Endothelial cell of hepatic sinusoid (primary cell): ENCODE data around the gene SLC5A6.

Experiments
- in situ Hi-C: cut with HindIII; loops from 2 replicates; pipeline ENCODE4 v1.10.0; 2017; ENCODE audit warnings: low sequenced_read_pairs

SLC5A6 gene

DNA sequence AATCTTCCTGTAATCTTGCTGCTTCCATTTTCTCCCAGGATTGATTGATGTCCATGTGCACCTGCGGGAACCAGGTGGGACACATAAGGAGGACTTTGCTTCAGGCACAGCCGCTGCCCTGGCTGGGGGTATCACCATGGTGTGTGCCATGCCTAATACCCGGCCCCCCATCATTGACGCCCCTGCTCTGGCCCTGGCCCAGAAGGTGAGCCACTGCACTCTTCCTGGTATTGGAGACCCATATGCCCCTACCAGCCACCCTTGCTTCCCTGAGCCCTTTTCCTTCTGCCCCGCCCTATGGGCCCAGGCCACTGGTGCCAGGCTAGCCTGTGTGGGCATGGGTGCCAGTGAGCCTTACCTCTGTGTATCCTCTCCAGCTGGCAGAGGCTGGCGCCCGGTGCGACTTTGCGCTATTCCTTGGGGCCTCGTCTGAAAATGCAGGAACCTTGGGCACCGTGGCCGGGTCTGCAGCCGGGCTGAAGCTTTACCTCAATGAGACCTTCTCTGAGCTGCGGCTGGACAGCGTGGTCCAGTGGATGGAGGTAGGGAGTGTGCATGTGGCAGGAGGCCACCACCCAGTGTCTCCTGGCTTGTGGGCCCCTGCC, 25.4 kb upstream of the SLC5A6 start:
- in situ Hi-C loops, result no loop called here

DNA sequence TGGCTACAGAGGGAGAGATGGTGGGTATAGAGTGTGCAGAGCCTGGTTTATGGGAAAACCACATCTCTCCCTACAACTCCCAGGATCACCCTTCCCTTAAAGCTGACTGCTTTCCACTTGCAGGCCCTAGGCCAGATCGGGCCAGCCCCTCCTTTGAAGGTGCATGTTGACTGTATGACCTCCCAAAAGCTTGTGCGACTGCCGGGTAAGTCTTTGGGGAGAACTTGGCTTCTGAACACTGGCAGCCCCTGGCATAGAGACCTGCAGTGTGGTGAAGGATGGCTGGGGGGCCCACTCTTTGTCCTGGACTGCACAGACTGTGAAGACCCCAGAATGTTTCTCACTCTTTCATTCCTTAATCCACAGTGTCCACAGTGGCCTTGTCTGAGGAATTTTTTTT, 24.6 kb upstream of the SLC5A6 start:
- in situ Hi-C loops, result no loop called here

DNA sequence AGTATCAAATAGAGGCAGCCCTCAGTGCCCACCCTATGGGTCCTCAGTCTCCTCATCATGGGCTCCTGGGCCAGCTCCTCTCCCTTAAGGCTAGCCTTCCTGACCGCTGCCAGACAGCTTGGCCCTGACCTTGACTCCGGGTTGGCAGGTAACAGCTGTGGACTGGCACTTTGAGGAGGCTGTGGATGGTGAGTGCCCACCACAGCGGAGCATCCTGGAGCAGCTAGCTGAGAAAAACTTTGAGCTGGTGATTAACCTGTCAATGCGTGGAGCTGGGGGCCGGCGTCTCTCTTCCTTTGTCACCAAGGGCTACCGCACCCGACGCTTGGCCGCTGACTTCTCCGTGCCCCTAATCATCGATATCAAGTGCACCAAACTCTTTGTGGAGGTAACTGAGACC, 24.1 kb upstream of the SLC5A6 start:
- in situ Hi-C loops, result no loop called here

DNA sequence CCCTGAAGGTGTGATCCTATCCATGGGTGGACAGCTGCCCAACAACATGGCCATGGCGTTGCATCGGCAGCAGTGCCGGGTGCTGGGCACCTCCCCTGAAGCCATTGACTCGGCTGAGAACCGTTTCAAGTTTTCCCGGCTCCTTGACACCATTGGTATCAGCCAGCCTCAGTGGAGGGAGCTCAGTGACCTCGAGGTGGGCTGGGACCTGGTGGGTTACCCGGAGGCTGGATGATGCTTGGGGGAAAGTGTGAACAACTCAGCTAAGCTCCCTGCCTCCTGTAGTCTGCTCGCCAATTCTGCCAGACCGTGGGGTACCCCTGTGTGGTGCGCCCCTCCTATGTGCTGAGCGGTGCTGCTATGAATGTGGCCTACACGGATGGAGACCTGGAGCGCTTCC, 21.3 kb upstream of the SLC5A6 start:
- in situ Hi-C loops, result no loop called here

DNA sequence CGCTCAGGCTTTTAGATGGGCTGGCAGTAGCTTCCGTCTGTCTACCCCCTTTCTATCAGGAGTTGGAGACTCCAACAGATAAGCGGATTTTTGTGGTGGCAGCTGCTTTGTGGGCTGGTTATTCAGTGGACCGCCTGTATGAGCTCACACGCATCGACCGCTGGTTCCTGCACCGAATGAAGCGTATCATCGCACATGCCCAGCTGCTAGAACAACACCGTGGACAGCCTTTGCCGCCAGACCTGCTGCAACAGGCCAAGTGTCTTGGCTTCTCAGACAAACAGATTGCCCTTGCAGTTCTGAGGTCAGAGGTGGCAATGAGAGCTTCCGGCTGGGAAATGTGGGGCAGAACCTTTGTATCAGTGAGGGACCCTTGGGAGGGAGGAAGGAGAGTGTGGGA, 19.9 kb upstream of the SLC5A6 start:
- in situ Hi-C loops, result no loop called here

DNA sequence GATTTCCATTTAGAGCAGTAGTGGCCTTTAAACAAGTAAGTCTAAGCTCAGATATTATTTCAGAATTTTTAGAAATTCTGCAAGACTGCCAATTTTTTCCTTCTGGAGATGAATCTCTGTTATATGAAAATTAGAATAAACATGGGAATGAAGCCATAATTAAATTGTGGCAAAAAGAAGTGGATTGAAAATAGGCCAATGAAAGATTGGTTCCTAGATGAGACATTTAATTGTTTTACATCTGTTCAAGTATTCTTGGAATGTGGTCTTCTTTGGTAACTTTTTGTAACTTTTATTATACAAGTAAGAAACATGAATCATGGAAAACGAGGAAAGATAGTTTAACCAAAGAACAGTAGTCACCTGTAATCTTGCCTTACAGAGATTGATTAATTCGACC, 15.4 kb upstream of the SLC5A6 start:
- in situ Hi-C loops, result no loop called here

DNA sequence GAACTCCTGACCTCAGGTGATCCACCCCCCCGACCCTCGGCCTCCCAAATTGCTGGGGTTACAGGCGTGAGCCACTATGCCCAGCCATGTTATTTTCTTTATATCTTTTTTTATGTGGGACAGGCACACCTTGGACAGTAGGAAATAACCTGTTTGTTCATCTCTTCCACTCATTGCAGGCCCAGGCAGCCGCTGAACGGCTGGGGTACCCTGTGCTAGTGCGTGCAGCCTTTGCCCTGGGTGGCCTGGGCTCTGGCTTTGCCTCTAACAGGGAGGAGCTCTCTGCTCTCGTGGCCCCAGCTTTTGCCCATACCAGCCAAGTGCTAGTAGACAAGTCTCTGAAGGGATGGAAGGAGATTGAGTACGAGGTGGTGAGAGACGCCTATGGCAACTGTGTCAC, 13.5 kb upstream of the SLC5A6 start:
- in situ Hi-C loops, result no loop called here

DNA sequence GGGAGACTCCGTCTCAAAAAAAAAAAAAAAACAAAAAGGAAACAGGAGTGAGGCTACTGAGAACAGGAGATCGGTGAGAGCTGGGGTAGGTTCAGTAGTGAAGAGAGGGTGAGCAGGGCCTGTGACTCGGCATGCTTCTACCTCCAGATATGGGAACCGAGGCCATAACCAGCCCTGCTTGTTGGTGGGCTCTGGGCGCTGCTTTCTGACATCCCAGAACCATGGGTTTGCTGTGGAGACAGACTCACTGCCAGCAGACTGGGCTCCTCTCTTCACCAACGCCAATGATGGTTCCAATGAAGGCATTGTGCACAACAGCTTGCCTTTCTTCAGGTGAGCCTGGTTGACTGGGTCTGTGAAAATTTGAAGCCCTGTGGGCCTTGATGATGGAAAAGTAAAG, 11.3 kb upstream of the SLC5A6 start:
- in situ Hi-C loops, result no loop called here

DNA sequence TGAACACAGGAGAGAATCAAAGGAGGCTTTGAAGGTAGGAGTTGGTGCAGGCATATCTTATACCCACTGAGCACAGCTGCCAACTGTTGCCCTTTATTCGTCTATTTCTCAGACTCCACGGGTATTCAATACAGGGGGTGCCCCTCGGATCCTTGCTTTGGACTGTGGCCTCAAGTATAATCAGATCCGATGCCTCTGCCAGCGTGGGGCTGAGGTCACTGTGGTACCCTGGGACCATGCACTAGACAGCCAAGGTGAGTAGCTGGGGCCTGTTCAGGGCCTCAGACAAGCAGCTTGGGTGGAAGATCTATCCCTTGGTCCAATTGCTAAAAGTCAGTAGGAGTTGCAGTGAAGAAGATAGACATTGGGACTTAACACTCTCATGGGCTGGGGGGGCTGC, 10.3 kb upstream of the SLC5A6 start:
- in situ Hi-C loops, result no loop called here

DNA sequence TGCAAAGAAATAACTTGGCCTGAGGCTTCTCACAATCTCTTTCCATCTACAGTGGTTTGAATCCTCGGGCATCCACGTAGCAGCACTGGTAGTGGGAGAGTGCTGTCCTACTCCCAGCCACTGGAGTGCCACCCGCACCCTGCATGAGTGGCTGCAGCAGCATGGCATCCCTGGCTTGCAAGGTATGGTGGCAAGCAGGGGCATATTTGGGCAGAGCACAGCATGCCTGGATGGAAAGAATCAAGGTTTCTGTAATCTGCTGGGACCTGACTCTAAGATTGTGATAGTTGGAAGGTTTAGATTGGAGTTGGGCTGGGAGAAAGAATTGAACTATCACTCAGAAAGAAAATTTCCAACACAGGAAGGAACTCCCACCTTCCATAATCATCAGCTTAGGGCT, 9.1 kb upstream of the SLC5A6 start:
- in situ Hi-C loops, result no loop called here

DNA sequence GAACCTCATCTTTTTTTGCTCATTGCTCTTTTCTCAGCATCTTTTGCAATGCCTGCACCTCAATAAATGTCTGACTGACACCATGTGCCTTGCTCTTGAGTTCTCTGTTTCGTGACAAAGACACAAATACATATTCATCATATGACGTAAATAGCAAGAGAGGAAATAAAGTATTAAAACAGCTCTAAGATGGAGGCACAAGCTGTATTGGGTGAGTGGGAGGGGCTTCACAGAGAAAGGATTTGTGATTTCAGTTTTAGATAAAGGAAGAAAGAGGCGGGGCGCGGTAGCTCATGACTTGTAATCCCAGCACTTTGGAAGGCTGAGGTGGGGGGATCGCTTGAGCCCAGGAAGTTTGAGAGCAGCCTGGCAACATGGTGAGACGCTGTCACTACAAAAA, 8.0 kb upstream of the SLC5A6 start:
- in situ Hi-C loops, result no loop called here

DNA sequence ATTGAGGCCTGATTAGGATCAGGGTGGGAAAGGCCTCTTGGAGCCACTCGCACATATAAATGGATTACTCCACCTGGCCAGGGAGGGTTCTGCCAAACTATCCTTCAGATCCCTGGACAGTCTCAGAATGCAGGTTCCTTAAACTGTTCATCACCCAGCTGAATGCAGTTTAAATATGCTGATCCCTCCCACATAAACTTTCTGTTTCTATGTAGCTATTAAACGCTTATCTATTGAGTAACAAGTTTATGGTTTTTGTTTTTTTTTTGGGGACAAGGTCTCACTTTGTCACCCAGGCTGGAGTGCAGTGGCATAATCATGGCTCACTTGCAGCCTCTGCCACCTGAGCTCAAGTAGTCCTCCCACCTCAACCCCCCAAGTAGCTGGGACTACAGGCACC, 7.0 kb upstream of the SLC5A6 start:
- in situ Hi-C loops, result no loop called here

DNA sequence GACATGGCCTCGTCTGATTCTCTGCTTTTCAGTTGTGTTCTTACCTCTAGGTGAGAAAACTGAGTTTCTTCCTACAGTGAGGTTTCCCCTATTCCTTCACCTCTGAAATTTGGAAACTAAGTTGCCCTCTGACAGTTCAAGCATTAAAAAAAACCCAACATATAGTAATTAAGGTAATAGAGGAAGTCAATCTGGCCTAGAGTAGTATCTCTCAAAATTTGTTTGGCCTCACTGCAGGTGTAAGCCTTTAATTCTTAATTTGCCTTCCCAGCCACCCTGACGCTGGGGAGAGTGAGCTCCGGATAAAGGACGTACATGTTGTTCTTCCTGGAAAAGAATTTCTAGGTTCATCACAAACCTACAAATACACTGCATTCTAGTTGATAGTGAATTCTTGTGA, 6.5 kb upstream of the SLC5A6 start:
- in situ Hi-C loops, result no loop called here

DNA sequence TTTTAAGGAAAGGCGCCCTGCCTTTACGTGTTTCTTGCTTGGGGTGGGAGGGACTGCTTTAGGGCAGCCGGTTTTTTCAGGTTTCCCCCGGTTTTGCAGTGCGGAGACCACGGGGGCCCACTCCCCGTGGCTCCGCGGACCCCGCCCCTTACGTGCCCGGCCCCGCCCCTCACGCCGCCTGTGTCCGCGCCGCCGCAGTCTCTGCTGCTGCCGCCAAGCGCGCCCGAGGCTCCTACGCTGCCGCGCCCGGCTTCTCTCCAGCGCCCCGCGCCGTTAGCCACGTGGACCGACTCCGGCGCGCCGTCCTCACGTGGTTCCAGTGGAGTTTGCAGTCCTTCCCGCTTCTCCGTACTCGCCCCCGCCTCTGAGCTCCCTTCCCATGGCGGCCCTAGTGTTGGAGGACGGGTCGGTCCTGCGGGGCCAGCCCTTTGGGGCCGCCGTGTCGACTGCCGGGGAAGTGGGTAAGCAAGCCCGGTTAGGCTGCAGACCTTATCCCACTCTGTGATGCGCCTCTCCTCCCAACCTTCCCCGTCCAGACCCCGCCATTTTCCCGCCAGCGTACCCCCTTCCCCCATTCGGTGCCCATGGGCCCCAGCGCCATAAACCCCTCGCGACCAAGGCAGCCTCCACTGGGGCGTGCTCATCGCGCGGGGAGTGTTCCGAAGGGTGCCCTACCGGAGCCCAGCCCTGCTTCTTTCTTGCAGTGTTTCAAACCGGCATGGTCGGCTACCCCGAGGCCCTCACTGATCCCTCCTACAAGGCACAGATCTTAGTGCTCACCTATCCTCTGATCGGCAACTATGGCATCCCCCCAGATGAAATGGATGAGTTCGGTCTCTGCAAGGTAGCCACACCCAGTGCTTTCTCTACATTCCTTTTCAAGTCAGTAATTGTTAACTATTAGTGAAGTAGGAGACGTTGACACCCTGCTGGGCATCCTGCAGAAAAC, 5.4 kb upstream of the SLC5A6 start, which contains the start of gene CAD:
Gene CAD (plus strand): TSS at position 197 of the 949 bp plus-strand sequence. CDS start 183 bp downstream, at position 380.
- in situ Hi-C loops, result no loop called here

DNA sequence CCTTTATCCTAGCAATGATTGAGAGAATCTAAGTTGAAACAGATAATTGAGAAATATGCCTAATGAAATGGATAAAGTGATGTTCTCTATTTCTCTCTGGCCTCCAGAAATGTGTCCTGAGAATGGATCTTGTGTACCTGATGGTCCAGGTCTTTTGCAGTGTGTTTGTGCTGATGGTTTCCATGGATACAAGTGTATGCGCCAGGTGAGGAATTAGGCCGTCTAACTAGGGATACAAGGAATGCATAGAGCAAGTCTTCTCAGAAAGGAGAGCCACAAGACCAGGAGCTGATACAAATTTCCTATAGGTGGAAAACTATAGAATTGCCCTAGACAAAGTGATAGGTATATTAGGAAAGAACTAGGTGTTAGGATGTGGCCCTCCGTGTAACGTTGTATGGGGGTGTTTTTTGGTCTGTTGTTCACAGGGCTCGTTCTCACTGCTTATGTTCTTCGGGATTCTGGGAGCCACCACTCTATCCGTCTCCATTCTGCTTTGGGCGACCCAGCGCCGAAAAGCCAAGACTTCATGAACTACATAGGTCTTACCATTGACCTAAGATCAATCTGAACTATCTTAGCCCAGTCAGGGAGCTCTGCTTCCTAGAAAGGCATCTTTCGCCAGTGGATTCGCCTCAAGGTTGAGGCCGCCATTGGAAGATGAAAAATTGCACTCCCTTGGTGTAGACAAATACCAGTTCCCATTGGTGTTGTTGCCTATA, 4.5 kb upstream of the SLC5A6 start:
- in situ Hi-C loops, result no loop called here

DNA sequence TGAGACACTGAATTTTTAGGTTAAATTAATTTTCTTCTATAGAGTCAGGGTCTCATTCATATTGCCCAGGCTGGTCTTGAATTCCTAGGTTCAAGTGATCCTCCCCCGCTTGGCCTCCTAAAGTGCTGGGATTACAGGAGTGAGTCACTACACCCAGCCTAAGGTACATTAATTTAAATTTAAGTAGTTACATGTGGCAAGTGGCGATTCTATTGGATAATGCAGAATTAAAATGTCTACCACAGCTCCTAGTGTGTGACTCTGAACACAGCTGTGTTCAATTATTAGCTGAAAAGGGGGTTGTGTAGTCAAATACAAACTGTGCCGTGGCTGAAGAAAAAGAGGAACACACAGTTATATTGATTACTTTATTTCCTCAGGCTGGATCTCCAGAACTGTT, 2.9 kb upstream of the SLC5A6 start:
- in situ Hi-C loops, result no loop called here

DNA sequence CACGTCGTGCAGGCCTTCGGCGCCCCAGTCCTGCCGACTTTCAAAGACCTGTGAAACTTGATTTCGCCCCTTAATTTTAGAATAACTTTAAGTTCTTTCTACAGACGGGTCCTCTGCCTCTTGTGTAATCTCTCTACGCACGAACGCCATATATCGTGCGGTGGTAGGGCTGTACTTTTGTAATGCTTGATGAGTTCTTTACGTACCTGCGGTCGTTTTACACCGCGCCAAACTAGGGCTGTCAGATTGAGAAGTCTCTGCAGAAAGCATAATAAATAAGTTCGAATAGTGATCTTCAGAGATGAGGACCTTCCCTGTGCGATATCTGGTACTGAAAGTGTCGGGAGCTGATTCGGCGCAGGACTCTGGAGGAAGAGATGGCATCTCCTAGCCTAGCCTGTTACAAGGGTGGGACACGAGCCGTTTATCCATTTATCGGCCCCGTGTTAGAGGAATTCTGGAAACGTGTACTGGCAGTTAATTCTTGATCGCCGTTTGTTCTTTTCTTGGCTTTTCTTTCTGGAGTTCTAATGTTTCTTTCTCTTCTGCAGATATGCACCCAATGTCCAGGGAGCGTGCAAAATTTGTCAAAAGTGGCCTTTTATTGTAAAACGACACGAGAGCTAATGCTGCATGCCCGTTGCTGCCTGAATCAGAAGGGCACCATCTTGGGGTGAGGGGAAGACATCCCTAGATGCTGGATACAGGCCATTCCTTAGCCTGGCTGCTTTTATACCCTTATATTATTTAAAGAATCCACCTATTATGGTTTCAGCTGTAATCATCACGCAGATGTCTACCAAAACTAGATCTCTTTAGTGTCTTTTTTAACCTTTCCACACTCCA, 781 bp upstream of the SLC5A6 start:
- in situ Hi-C loops, result no loop called here

DNA sequence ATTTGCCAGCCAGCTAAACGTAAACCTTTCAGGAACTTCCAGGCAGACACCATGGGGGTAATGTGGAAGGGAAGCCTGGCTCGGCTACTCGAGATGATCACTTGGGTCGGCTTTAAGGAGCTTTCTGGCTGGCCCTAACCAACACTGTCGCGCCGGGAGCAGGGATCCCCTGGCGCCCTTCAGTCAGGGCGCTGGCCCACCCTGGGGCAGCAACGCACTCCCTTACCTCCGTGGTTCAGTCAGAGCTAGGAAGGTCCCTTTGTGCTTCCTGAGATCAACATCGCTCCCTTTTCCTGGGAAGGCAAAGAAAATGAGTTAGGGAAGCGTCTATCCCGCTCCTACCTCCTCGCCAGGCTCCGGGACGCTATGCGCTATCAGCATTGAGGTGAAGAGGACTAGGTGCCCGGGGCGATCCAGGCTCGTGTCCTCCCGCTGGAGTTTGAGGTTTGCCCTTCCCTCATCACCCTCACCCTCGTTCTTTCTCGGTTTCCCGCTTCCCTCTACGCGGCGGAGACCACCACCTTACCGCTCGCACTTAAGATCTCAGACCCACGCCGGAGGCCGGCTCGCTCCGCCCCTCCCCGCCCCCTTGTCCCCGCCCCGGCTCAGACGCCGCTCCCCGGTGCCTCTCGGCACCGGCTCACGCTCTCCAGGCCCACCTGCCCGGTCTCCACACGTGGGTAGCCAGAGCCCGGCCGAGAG, 676 bp downstream of the SLC5A6 start:
- in situ Hi-C loops, result no loop called here

DNA sequence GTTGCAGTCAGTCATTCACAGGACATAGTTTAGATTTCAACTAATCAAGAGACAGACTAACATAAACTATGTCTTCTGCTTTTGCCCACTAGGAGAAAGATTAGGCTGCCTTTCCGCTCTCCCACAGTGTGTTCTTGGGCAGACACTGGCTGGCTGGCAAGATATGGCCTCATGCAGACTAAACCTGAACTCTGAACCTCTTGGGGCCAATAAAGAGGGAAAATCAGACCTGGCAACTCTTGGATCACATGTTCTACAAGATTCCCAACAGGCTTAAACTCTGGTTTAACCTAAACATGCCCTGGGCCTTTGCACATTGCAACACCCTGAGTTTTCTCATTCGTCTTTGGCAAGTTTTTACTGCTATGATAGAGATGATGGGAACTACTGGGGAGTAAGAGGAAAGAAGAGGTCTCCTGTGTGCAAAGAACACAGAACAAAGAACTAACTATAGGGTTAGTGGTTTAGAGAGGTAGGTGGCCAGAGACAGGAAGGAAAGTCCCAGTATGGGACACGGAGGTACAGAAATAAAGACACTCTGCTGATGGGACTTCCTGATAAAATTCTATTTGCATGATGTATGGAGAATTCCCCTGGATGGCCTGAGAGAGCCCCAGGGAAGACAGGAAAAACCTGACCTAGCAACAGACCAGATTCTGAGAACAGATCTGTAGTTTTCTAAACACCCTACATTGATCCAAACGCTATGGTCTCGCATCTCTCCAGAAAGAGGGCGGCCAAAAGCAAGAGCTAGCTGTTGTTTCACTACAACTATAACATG, 2.3 kb downstream of the SLC5A6 start:
- in situ Hi-C loops, result no loop called here
